ENCODE data around the gene PALMD.

Gene PALMD

DNA sequence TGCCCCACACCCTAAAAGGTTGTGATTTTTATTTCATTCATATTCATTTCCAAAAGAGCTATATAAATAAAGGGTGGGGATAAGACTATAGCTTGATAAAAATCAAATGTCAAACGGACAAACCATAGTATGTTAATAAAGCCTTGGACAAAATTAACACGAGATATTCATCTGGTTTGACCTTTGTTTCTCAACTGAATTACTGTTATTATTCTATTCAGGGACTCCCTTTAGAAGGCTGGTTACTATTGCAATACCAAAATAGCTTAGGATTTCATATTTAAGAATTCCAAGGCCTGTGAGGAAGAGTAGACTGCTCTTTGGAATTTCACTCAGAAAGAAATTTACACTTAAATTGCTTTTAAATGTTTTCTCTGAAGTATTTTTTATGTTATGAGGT, 10.2 kb upstream of the PALMD start:
- DNase-seq: no peak

GRCh38 chr1:99636647-99637175, 9.2 kb upstream of the PALMD start:
- no peak for DNase-seq

GRCh38 chr1:99638853-99639252, 7.1 kb upstream of the PALMD start:
- no peak for DNase-seq

DNA sequence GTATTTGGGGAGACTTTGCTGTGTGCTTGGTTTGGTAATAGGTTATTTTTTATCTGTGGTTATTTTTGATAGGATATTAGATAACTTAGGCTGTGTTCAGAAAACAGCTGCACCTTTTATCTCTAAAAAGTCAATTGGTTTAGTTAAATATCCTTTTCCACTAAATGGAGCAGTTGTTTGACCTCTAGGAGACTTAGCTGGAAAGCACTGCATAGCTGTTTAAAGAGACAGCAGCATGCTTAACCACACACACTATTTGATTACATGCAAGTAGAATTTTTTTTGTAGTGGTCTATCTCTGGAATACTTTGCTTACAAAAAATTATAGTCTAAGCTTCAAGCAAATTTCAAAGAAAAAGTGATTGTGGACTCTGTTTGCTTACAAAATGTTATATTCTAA, 6.5 kb upstream of the PALMD start:
- no peak for DNase-seq

GRCh38 chr1:99639945-99640344, 6.0 kb upstream of the PALMD start:
- DNase-seq: no peak

DNA sequence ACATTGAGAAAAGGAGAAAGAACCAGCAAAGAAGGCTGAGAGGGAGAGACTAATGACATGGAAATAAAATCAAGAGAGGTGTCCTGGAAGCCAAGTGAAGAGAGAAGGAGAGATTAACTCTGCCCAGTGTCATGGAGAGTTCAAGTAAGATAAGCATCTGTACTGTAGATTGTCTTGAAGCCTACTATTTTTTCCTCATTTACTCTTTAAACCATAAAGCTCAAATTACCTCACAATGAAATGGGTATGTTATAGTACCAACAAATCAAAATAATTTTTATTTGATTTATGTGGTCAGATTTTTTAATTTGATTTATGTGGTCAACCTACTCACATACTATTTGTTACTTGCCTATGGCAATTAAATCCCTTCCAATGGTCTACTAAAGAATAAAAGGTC, 5.2 kb upstream of the PALMD start:
- DNase-seq: no peak

- DNase-seq: no peak
These were observed 4.4 kb upstream of the PALMD start for GRCh38 chr1:99641558-99641957.

GRCh38 chr1:99642053-99642452, 3.9 kb upstream of the PALMD start:
- DNase-seq: no peak

DNA sequence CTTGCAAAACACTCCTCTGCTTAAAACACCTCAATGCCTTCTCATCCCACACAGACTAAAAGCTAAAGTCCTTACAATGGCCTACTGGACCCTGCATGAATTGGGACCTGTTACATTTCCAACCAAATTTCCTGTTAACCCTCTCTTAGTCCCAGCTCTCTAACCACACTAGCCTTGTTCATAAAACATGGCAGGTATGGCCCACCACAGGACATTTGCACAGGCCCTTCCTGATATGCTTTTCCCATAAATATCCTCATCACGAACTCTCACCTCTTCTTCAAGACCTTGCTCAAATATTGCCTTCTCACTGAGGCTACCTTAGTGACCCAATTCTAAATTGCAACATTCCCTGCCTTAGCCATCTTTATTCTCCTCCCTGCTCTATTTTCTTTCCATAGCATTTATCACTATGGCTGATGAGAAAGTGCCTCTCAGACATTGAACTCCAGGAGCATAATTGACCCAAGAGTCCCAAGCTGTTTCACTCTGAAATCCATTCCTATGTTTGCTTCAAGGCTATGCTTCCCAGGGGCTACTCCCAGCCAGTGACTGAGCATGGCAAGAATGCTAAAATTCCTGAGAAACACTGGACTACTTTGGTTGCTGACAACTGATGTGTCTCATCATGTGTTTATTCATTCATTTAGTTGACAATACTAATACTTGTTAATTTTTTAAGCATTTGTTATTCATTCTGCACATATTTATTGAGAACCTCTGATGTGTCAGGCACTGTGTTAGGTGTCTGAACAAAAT, 2.7 kb upstream of the PALMD start:
- DNase-seq: no peak

DNA sequence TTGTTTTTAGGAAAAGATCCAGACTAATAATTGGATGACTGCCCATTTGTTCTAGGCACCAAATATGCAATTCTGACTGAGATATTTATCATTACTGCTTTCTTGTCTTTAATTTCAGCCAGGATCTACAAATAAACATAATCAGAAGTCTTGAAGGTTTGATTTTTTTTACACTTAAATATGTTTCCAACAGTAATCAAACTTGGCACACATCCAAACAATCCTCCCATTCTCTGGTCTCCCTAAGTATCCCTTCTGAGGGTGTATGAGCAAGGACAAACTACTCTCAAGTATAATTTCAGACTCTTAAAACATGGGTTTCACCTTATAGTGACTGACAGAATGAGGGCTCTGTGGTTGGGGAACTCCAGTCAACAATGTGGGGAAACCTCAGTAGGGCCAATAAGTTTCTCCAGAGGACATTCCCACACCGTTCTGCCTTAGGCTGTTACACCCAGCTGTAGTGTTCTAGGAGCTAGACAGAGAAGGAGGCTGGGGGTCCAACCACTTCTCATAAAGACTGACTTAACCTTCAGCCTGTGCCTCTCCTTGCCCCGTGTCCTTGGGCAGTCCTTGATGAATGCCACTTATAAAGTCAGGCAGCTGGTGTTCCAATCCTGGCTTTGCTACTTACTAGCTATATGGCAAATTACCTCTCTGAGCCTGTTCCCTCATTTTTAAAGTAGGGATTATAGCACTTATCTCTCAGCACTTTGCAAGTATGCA, 1.5 kb upstream of the PALMD start:
- DNase-seq: no peak

DNA sequence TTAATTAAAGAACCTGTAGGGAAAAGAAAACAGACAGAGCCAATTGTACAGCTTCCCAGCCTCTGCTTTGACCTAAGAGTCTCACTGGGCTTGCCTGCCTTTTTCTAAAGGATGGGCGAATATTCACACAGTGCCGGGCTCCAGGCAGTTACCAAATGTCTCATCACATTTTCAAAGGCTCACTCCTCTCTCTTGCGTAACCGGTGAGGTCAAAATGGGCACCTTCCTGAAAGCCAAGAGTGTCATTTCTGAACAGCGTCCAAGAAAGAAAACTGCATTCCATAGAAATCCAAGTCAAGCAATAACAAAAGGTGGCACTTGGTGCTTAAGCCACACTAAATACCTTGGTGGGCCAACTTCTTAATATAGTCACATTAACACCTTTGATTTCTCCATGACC, 710 bp upstream of the PALMD start:
- no peak for DNase-seq

DNA sequence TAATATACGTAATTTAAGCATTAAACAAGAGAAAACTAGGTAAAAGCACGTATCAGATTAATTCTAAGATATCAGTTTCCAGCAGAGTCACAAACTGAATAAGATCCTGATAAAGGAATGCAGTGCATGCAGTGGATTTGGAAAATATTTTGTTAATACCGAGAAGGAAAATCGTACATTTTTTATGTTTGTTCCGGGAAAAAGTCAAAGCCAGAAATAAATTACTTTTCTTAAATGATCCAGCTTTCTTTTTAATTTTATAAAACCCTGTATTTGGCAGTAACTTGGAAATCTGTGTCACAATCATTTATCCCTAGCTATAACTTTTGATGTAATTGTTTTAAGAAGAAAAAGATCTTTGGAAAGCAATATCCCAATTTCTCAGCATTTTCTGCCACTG, 955 bp downstream of the PALMD start:
- no peak for DNase-seq

- no peak for DNase-seq
These were observed 1.6 kb downstream of the PALMD start for GRCh38 chr1:99647490-99647889.

GRCh38 chr1:99648107-99648506, 2.2 kb downstream of the PALMD start:
- DNase-seq: no peak

DNA sequence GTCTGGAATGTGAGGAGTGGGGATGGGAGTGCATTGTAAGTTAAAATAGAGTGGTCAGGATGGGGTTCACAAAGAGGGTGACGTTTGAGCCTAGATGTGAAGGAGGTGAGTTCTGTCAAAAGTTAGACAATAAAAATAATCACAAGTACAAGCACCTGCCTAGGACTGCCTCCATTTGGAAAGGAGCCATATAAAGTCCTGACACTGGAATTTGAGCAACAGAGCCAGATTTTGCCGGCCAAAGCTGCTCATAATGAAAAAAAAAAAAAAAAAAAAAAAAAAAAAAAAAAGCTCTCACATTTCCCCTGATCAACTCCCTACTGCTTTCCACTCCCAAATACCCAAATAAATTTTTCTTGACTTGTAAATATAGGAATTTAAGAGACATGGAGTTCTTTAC, 4.1 kb downstream of the PALMD start:
- no peak for DNase-seq

DNA sequence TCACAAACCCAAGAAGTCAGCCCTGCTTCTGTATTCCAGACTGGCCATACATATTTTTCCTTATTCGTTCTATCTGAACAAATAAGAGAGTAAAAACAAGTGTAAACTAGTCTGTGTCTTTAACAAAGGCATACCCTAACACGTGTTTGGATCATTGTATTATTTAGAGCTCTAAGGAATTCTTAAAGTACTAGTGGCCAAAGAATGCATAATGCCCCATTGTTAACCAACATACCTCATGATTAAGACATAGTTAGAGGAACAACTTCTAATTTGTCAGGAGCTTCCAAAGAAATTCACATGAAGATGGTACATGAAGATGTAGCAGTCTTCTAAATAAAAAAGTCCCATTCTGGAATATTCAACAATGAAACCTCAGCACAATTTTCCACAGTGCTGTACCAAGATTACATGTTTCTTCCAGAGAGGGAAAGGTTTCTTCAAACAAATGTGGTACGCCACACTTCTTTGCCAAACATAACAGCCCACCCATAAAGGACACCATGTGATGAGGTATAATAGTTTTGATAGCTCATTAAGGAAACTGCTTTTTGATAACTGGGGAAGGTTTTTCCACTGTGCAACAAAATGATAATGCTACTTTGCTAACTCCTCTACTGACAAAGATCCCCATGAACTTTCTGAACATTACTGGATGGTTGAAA, 5.0 kb downstream of the PALMD start:
- no peak for DNase-seq

GRCh38 chr1:99652881-99653281, 7.0 kb downstream of the PALMD start:
- DNase-seq: no peak

DNA sequence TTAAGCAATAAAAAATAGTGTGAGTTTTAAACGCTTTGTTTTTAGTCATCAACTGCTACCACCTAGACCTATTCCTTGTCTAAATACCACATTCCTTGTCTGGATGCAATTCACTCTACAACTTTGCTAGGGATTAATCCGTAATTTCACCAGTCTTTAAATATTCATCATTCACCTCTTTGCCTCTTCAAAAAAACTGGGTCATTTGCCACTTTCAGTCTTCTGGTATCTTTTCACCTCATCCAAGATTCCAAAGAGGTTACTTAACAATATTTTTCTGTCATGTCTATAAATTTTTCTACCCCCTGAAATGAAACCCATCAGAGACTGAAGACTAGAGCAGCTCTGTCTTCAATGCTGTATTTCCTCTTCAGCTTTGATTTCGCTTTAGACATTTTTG, 9.5 kb downstream of the PALMD start:
- no peak for DNase-seq

GRCh38 chr1:99656701-99657100, 10.8 kb downstream of the PALMD start:
- DNase-seq: no peak

DNA sequence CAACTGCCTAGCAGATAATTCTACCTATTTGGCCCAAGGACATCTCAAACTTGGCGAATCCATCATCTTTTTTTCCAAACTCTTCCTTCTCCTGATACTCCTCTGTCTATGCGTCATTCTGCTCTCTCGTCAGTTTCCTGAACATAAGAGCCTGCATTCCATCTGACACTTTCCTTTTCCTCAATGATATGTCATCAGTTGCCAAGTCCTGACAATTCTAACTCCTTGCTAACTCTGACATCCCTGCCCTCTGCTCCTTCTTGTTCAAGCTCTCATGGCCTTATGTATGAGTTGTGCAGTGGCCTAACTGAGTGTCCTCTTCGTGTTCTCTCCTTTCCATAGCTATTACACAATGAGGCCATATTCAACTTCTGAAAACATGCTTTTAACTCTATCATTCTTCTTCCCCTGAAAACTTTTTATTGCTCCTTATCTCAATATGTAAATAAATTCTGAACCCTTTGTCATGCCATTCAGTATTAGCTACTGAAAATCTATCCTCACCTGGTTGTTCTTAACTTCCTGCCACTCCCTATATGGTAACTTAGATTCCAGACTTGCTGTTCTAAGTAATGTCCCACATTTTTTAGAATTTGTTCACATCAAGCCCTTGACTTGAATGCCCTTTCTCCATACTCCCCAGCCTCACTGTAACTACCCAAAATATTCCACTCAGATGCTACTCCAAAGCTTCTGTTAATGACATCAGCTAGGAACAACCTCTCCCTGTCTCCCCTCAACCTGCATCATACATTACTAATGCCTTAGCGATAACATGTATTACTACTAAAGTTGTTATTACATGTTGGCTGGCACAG, 11.5 kb downstream of the PALMD start:
- DNase-seq: no peak

GRCh38 chr1:99658031-99658290, 12.0 kb downstream of the PALMD start:
- no peak for DNase-seq

- no peak for DNase-seq
These were observed 13.9 kb downstream of the PALMD start for GRCh38 chr1:99659755-99660210.

GRCh38 chr1:99660496-99660895, 14.6 kb downstream of the PALMD start:
- DNase-seq: no peak

Data from CD4-positive, alpha-beta T cell treated with Interferon gamma for 1 hour (primary cell).